GM12891 (cell line): ENCODE measurements around the gene PCIF1.
"Not testable (repeated sequence)": the region's sequence is repeated elsewhere in the genome, so short reads cannot be mapped to it uniquely, and the experiment has no call there.

Source experiments
- DNase-seq: peaks from one replicate; pipeline ENCODE4 v3.0.0; 2011; ENCODE audit warnings: low spot score; ENCODE audit not compliant: insufficient read length
- FAIRE-seq: peaks from 2 replicates; lab custom pipeline; 2011; peaks lifted over from hg19 to GRCh38; lab: Jason Lieb, UNC
- PAX5 ChIP-seq: IDR thresholded peaks from 2 replicates; pipeline ENCODE4 v1.6.1; 2011; ENCODE audit warnings: low read length, moderate library complexity, mild to moderate bottlenecking; ENCODE audit not compliant: insufficient read depth, severe bottlenecking
- POLR2A ChIP-seq: IDR thresholded peaks from 2 replicates; pipeline ENCODE4 v1.6.1; 2011; ENCODE audit warnings: low read depth, low read length, control low read depth
- POLR2AphosphoS5 ChIP-seq: IDR thresholded peaks from 2 replicates; pipeline ENCODE4 v1.6.1; 2011; ENCODE audit warnings: low read depth, low read length, control low read depth
- POU2F2 ChIP-seq: IDR thresholded peaks from 2 replicates; pipeline ENCODE4 v1.6.1; 2011; ENCODE audit warnings: low read depth, mild to moderate bottlenecking, control low read depth, low read length, moderate library complexity
- SPI1 ChIP-seq: IDR thresholded peaks from 2 replicates; pipeline ENCODE4 v1.6.1; 2011; ENCODE audit warnings: low read depth, low read length, control low read depth
- TAF1 ChIP-seq: IDR thresholded peaks from 2 replicates; pipeline ENCODE4 v1.6.1; 2011; ENCODE audit warnings: low read depth, low read length, control low read depth

The PCIF1 gene

DNA sequence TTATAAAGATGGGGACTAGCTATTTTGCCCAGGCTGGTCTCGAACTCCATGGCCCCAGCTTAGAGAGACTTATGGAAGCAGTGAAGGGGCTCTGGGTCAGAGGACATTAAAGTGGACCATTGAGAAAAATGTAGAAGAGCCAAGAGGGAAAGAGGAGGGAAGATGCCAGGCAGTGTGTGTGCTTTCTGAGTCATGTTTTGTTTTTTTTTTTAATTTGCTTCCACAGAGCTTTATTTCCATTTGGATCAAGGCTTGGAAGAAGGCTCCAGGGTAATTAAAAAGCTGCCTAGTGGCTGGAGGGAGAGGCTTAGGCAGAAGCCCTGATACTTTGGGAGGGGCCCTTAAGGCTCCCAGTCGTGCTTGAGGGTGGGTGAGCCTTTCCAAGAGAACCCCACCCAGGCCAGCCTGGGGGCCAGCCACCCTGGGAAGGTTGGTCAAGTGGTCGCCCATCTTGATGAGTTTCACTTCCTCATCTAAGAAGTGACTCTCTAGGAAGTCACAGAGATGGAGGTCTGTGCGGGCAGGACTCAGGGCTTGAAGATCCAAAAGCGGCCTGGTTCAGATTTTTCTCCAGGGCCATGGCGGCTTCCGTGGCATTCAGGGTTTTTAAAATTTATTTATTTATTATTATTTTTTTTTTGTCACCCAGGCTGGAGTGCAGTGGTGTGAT is 40.5 kb downstream of the PCIF1 start:
- no peak for TF ChIP-seq PAX5
- peak; percentile 95 for TF ChIP-seq SPI1
- no peak for DNase-seq
- no peak for FAIRE-seq

DNA sequence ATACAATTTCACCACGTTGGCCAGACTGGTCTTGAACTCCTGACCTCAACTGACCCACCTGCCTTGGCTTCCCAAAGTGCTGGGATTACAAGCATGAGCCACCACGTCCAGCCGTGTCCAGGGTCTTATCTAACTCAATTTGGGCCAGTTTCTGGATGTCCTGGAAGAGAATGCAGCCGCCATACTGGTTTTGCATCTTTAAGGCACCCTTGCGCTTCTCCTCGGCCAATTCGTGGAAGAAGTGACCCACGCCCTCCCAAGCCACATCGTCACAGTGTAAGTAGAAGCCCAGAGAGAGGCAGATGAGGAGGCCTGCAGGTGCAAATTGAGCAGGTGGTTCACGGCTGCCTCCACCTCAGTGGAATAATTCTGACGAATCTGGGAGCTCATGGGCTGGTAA is 41.2 kb downstream of the PCIF1 start:
- TF ChIP-seq POLR2AphosphoS5 (no peak), PAX5 (no peak), POLR2A (no peak), SPI1 (no peak), POU2F2 (no peak), TAF1 (no peak)

DNA sequence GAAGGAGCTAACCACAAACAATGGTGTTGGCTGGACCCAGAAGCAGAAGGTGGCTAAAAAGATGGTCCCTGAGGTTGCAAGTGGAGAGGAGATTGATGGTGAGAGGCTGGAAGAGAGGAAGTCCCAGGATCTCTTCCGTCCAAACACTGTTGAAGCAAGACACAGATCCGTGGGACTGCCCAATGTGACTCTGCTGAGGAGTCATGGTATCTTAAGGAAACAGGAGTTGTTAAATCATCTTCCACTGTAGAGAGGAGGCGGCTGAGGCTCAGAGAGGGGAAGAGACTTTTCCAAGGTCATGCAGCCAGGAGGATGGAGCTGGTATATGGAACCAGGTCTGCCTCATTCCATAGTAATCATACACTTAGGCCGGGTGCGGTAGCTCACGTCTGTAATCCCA is 41.6 kb downstream of the PCIF1 start:
- DNase-seq (no peak), FAIRE-seq (no peak)
- no peak for TF ChIP-seq POU2F2
- no peak for TF ChIP-seq POLR2A
- TF ChIP-seq PAX5 = no peak
- TF ChIP-seq POLR2AphosphoS5 = no peak
- no peak for TF ChIP-seq SPI1
- no peak for TF ChIP-seq TAF1

More for the DNA sequence above, 41.2 kb downstream of the PCIF1 start:
- FAIRE-seq (no peak), DNase-seq (no peak)

DNA sequence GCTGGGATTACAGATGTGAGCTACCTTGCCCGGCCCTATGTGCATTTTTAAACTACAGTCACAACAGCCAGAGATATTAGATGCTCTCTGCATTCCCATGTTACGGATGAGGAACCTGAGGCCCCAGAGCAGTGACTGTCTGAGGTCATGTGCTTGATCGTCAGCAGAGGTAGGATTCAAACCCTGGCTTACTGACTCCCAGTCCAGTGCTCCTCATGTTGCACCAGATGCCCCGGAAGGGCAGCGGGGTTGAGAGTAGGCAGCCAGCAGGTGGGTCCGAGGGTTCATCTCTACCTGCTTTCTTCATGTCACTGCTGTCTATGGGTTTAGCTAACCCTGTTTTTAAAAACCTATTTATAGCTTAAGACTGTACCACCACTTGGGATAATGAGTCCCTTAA is 46.8 kb downstream of the PCIF1 start:
- no peak for TF ChIP-seq SPI1
- no peak for TF ChIP-seq PAX5
- no peak for TF ChIP-seq TAF1
- no peak for TF ChIP-seq POU2F2
- no peak for TF ChIP-seq POLR2AphosphoS5
- no peak for TF ChIP-seq POLR2A
- no peak for DNase-seq
- no peak for FAIRE-seq

DNA sequence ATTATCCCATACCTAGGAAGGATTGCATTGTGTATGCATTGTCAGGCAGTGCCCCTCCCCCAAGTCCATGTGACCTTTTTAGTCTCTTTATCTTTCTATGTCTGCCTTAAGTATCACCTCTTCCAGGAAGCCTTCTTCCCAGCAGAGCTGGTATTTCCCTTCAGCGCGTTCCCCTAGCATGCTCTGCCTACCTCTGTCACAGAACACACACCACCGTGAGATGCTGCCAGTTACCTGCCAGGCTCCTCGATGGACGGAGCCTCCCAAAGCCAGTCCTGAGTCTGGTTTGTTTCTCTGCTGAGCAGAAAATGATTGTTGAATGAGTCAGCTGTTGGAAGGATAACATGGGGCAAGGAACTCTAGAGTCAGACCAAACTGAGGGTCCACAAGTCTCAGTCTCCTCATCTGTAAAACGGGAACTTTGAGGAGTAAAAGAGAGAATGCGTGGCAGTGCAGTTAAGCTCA is 48.8 kb downstream of the PCIF1 start:
- FAIRE-seq (no peak), DNase-seq (no peak)
- TF ChIP-seq SPI1 (no peak), POU2F2 (no peak), POLR2AphosphoS5 (no peak), TAF1 (no peak), PAX5 (no peak), POLR2A (no peak)

DNA sequence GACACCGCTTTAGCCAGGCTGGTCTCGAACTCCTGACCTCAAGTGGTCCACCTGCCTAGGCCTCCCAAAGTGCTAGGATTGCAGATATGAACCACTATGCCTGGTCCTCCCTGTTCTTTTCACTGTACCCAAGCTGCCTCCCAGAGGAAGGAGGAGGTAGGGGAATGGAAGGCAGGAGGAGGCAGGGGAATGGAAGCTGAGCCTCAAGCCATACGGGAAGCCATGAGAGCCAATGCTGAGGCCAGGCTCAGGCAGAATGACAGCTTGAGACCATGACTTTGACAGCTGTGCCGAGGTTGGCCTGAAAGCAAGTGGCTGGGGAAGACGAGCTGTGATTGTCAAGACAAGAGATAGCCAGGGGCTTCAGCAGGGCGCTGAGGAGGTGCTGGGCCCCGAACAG is 51.1 kb downstream of the PCIF1 start:
- no peak for TF ChIP-seq TAF1
- TF ChIP-seq SPI1 = no peak
- no peak for TF ChIP-seq PAX5
- TF ChIP-seq POLR2AphosphoS5 = no peak
- TF ChIP-seq POU2F2 = no peak
- TF ChIP-seq POLR2A = no peak
- DNase-seq (no peak), FAIRE-seq (no peak)

DNA sequence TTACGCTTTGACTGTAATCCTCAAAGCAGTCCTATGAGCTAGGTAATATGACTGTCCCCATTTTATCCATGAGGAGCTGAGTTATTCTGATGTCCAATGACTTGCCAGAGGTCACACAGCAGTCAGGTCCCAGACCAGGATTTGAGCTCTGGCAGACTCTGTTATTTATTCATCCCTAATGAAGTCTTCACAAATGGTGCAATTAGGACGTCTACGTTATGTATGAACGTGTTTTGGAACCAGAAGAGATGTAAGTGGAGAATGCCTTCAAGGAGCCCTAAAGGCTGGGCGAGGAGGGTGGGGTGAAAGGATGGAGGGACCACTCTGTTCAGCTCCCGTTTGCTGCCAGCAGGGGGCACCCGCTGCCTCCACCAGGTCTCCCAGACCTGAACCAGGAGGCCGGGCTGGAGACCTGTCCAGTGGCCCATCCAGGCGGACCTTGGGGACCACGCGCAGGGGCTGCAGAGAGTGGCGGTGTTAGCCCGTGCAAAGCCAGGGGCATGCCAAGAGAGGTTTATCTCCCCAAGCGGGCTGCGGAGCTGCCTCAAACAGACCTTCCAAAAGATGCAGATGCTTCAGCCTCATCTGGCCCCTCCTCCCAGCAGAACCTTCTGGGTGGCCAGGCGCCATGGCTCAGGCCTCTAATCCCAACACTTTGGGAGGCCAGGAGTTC is 52.8 kb downstream of the PCIF1 start:
- peak; percentile 77 for FAIRE-seq
- DNase-seq = peak; percentile 78
- no peak for TF ChIP-seq TAF1
- TF ChIP-seq POLR2A = no peak
- TF ChIP-seq POLR2AphosphoS5 = no peak
- no peak for TF ChIP-seq POU2F2

DNA sequence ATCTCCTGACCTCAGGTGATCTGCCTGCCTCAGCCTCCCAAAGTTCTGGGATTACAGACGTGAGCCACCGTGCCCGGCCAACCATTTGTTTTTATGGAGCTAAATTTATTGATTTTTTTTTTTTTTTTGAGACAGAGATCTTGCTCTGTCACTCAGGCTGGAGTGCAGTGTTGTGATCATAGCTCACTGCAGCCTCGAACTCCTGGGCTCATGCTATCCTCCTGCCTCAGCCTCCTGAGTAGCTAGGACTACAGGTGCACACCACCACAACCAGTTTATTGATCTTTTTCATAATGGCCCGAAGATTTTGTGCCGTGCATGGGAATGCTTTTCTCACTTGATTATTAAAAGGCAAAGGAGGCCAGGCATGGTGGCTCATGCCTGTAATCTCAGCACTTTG is 54.3 kb downstream of the PCIF1 start:
- FAIRE-seq, DNase-seq: not testable (repeated sequence)

DNA sequence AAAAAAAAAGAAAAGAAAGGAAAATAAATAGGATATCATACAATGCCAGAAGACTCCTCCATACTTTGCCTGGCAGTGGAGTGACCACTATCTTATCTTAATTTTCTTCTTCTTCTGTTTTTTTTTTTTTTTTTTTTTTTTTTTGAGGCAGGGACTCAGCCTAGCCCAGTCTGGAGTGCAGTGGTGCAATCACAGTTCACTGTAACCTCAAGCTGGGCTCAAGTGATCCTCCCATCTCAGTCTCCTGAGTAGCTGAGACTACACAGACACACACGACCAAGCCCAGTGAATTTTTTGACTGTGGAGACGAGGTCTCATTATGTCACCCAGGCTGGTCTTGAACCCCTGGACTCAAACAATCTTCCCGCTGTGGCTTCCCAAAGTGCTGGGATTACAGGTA is 57.1 kb downstream of the PCIF1 start:
- DNase-seq (no peak), FAIRE-seq (no peak)
- TF ChIP-seq PAX5 (no peak), TAF1 (no peak), POLR2A (no peak), POLR2AphosphoS5 (no peak), SPI1 (no peak), POU2F2 (no peak)

DNA sequence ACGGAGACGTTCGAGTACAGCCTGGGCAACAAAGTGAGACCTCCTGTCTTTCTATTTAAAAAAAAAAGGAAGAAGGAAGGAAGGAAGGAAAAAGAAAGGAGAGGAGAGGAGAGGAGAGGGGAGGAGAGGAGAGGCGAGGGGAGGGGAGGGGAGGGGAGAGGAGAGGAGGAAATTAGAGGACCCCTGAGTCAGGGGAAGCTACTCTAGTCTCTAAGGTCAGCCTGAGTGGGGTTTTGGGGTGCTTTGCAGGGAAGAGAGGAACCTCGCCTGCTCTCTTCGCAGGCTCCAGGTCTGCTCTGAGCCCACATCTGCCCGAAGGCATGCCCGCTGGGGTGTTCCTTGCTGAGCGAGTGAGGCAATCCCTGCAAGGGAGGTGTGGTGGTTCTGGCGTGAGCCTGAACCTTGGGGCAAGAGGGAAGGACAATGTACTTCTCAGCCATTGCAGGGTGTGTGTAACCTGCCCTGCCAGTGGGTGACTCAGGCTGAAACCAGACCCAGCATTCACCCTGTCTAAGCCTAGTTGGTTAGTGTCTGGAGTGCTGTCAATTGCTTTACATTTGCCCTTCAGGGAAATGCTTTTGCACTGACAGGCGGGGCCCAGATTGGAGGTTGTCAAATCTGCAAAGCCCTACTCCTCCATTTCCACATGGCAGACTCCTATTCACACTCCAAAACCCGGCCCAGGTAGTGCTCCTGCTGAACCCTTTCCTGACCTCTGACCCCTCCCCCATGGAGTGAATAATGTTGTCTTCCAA is 58.9 kb downstream of the PCIF1 start:
- FAIRE-seq = peak; percentile 93
- no peak for DNase-seq
- TF ChIP-seq SPI1 (no peak), PAX5 (no peak), TAF1 (no peak)
